Measurements from ENCODE around the gene HAUS2.
"Not testable (repeated sequence)": the region's sequence is repeated elsewhere in the genome, so short reads cannot be mapped to it uniquely, and the experiment has no call there.

The HAUS2 gene

GRCh38 chr15:42548249-42549031, at the start of gene HAUS2, which contains the start of gene LRRC57:
Gene HAUS2, plus strand, starts transcription at chr15:42548838. Its CDS starts 35 bp downstream, at chr15:42548873.
Gene LRRC57, minus strand, starts transcription at chr15:42548793. Its CDS starts 359 bp downstream, at chr15:42548434.
- peak; percentile 87 for DNase-seq

- DNase-seq: no peak
Measured at GRCh38 chr15:42499858-42500609, 48.6 kb upstream of the HAUS2 start.

- no peak for DNase-seq
Measured at GRCh38 chr15:42502477-42502876, 46.2 kb upstream of the HAUS2 start.

GRCh38 chr15:42503825-42504224, 44.8 kb upstream of the HAUS2 start:
- no peak for DNase-seq

- no peak for DNase-seq
Measured at GRCh38 chr15:42504631-42505030, 44.0 kb upstream of the HAUS2 start.

GRCh38 chr15:42507514-42507913, 41.1 kb upstream of the HAUS2 start:
- no peak for DNase-seq

- no peak for DNase-seq
Measured at GRCh38 chr15:42508263-42508690, 40.4 kb upstream of the HAUS2 start.

GRCh38 chr15:42510258-42511006, 38.2 kb upstream of the HAUS2 start:
- DNase-seq: no peak

GRCh38 chr15:42511007-42511391, 37.6 kb upstream of the HAUS2 start:
- DNase-seq: no peak

- no peak for DNase-seq
Measured at GRCh38 chr15:42523331-42523730, 25.3 kb upstream of the HAUS2 start.

- DNase-seq: no peak
Measured at GRCh38 chr15:42528970-42529369, 19.7 kb upstream of the HAUS2 start.

GRCh38 chr15:42533246-42533645, 15.4 kb upstream of the HAUS2 start:
- no peak for DNase-seq

GRCh38 chr15:42544853-42545629, 3.6 kb upstream of the HAUS2 start:
- no peak for DNase-seq

- no peak for DNase-seq
Measured at GRCh38 chr15:42547918-42548248, 755 bp upstream of the HAUS2 start.

- DNase-seq: peak; percentile 8
Measured at GRCh38 chr15:42549032-42549491, 424 bp downstream of the HAUS2 start.

GRCh38 chr15:42549741-42550392, 1.2 kb downstream of the HAUS2 start:
- DNase-seq: no peak

- no peak for DNase-seq
Measured at GRCh38 chr15:42553554-42553953, 4.9 kb downstream of the HAUS2 start.

GRCh38 chr15:42556550-42557207, 8.0 kb downstream of the HAUS2 start:
- DNase-seq: not testable (repeated sequence)

- no peak for DNase-seq
Measured at GRCh38 chr15:42558739-42559138, 10.1 kb downstream of the HAUS2 start.

- peak; percentile 94 for DNase-seq
Measured at GRCh38 chr15:42575188-42576039, 26.8 kb downstream of the HAUS2 start, which contains the start of gene STARD9. Gene STARD9, plus strand, starts transcription at chr15:42575606. Its CDS starts 110 bp downstream, at chr15:42575716.

Measured in stimulated activated CD4-positive, alpha-beta T cell treated with anti-CD3 and anti-CD28 coated beads, Interleukin-4, amount 100 ng/mL, for 24 hours (primary cell).